ENCODE measurements around the gene ENOSF1. TPM values are rescaled to one million over a fixed set of nuclear protein-coding genes. Genes with fewer than 3 reads are reported as not detected.

The ENOSF1 gene
- total and polyA plus RNA-seq, 10 of the 15 experiments (the other 5 are each of a cell fraction or from before 2014, with no cell fraction given), result 12.5 to 43.3 (median 29.5) TPM

DNA sequence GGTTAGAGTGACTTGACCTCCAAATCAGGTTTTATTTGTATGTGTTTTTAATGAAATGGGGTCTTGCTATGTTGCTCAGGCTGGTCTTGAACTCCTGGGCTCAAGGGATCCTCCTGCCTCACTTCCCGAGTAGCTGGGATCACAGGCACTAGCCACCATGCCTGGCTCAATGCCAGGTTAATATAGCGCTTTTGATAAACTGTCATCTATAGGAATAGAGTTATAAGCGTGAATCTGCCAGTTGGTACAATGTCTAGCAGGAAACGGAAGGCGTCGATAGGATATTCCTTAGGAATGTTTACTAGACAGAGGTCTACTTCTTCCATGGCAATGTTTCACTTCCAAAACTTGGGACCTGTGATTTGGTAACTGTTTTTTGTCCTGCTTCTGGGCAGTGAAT, 90.1 kb downstream of the ENOSF1 start:
- Histone ChIP-seq H3K4me1 (ENCODE audit: control insufficient read depth, insufficient read depth, low read length) (no peaks in the 10 kb centered on the region), H3K36me3 (ENCODE audit: control insufficient read depth in 2 of 2, insufficient read depth in 2 of 2, low read length in 1 of 2) (no peaks in the 10 kb centered on the region), H3K27me3 (replicated peaks in 1 of 2; ENCODE audit: control insufficient read depth in 2 of 2, insufficient read depth in 2 of 2, low read length in 1 of 2) (no peaks in the 10 kb centered on the region), H3K4me2 (ENCODE audit: control insufficient read depth, insufficient read depth) (no peak overlapping the region), H3K9me3 (replicated peaks; ENCODE audit: control insufficient read depth, insufficient read depth, low read length) (no peaks in the 10 kb centered on the region), H3K27ac (ENCODE audit: control insufficient read depth, insufficient read depth) (no peak overlapping the region), H3K79me2 (ENCODE audit: control insufficient read depth, insufficient read depth, low read length) (no peaks in the 10 kb centered on the region), H2AFZ (ENCODE audit: control insufficient read depth, low read depth, low read length) (no peak overlapping the region), H3K4me3 (no peak overlapping the region), H3K9ac (ENCODE audit: control insufficient read depth, insufficient read depth, low read length) (no peak overlapping the region), H4K20me1 (ENCODE audit: control insufficient read depth, insufficient read depth) (no peaks in the 10 kb centered on the region)
- SMC1A ChIA-PET (ENCODE audit: uncharacterized antibody, unreplicated experiment), result interaction anchor here (1.3 to 12.3 kb wide), 2 partner anchors 119 to 210 kb away, joined by 4 to 188 read pairs; no protein-coding TSS in a partner anchor
- DNase-seq (ENCODE audit: low read depth, low spot score) (no peak), ATAC-seq (no peak), FAIRE-seq (no peak)
- WGBS (ENCODE audit: insufficient coverage, insufficient replicate concordance, low lambda C conversion rate, missing lambda C conversion rate), result 59% methylated on average over 6 of the region's 6 CpGs
- in situ Hi-C loops (cut with MboI), result loop anchor here (5.0 kb wide), 1 partner anchor 210 kb away; no protein-coding TSS in a partner anchor
- RAD21 ChIA-PET (ENCODE audit: unreplicated experiment), result interaction anchor here (1.0 to 10.9 kb wide), 3 partner anchors 117 to 218 kb away, joined by 3 to 168 read pairs (median 38); no protein-coding TSS in a partner anchor
- no TSS peak for BruUV-seq (replicated peaks)
- TF ChIP-seq FOS (IDR thresholded peaks at IDR 0.05; ENCODE audit: borderline replicate concordance, extremely low read depth, insufficient read length), result no peak
- no peak for TF ChIP-seq EZH2 (IDR thresholded peaks at IDR 0.05; ENCODE audit: borderline replicate concordance, control insufficient read depth, low read depth, low read length)
- TF ChIP-seq ZNF217 (IDR thresholded peaks at IDR 0.05), result no peak
- TF ChIP-seq, protein P1, sequence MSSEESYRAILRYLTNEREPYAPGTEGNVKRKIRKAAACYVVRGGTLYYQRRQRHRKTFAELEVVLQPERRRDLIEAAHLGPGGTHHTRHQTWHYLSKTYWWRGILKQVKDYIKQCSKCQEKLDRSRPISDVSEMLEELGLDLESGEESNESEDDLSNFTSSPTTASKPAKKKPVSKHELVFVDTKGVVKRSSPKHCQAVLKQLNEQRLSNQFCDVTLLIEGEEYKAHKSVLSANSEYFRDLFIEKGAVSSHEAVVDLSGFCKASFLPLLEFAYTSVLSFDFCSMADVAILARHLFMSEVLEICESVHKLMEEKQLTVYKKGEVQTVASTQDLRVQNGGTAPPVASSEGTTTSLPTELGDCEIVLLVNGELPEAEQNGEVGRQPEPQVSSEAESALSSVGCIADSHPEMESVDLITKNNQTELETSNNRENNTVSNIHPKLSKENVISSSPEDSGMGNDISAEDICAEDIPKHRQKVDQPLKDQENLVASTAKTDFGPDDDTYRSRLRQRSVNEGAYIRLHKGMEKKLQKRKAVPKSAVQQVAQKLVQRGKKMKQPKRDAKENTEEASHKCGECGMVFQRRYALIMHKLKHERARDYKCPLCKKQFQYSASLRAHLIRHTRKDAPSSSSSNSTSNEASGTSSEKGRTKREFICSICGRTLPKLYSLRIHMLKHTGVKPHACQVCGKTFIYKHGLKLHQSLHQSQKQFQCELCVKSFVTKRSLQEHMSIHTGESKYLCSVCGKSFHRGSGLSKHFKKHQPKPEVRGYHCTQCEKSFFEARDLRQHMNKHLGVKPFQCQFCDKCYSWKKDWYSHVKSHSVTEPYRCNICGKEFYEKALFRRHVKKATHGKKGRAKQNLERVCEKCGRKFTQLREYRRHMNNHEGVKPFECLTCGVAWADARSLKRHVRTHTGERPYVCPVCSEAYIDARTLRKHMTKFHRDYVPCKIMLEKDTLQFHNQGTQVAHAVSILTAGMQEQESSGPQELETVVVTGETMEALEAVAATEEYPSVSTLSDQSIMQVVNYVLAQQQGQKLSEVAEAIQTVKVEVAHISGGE (CRISPR knock-in tag; IDR thresholded peaks at IDR 0.05), result no peak
- no peak for TF ChIP-seq ETV6 (conservative IDR thresholded peaks at IDR 0.05 in 1 of 2, IDR thresholded peaks at IDR 0.05 in 1 of 2; ENCODE audit: borderline replicate concordance in 1 of 2, low read depth in 1 of 2)
- no peak for TF ChIP-seq ZNF274 (IDR thresholded peaks at IDR 0.05; ENCODE audit: insufficient read depth, insufficient read length)
- TF ChIP-seq, protein P2, sequence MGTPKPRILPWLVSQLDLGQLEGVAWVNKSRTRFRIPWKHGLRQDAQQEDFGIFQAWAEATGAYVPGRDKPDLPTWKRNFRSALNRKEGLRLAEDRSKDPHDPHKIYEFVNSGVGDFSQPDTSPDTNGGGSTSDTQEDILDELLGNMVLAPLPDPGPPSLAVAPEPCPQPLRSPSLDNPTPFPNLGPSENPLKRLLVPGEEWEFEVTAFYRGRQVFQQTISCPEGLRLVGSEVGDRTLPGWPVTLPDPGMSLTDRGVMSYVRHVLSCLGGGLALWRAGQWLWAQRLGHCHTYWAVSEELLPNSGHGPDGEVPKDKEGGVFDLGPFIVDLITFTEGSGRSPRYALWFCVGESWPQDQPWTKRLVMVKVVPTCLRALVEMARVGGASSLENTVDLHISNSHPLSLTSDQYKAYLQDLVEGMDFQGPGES (IDR thresholded peaks at IDR 0.05), result no peak
- no peak for TF ChIP-seq SPI1 (IDR thresholded peaks at IDR 0.05; ENCODE audit: borderline replicate concordance, insufficient read depth, low read depth, low read length)
- TF ChIP-seq POLR2AphosphoS5 (IDR thresholded peaks at IDR 0.05; ENCODE audit: low read length), result no peak
- TF ChIP-seq, protein P3, sequence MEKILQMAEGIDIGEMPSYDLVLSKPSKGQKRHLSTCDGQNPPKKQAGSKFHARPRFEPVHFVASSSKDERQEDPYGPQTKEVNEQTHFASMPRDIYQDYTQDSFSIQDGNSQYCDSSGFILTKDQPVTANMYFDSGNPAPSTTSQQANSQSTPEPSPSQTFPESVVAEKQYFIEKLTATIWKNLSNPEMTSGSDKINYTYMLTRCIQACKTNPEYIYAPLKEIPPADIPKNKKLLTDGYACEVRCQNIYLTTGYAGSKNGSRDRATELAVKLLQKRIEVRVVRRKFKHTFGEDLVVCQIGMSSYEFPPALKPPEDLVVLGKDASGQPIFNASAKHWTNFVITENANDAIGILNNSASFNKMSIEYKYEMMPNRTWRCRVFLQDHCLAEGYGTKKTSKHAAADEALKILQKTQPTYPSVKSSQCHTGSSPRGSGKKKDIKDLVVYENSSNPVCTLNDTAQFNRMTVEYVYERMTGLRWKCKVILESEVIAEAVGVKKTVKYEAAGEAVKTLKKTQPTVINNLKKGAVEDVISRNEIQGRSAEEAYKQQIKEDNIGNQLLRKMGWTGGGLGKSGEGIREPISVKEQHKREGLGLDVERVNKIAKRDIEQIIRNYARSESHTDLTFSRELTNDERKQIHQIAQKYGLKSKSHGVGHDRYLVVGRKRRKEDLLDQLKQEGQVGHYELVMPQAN (conservative IDR thresholded peaks at IDR 0.05), result no peak
- POLR2A ChIA-PET, result no interaction called here
- intact Hi-C loops (cut with micrococcal nuclease; ENCODE audit: unreplicated experiment), result loop anchor here (5.0 to 10.0 kb wide), 3 partner anchors 55 to 120 kb away; partner anchors contain the start of gene ENOSF1
- CTCF ChIA-PET, result interaction anchor here (0.8 to 10.5 kb wide), 5 partner anchors 11 to 217 kb away, joined by 3 to 251 read pairs (median 5); no protein-coding TSS in a partner anchor

Measured in GM12878 (cell line).